Dendritic cell treated with granulocyte-macrophage colony-stimulating factor and Interleukin-4, amounts not matched to agents 40 ng/mL and 50 ng/mL, for 4 days (primary cell): Measurements from ENCODE around the gene BAZ2A.

Source experiments
- H3K27ac Mint-ChIP-seq: one replicate; pipeline ENCODE4 v1.8.0; 2022; ENCODE audit warnings: mild to moderate bottlenecking, mixed read lengths
- H3K27me3 Mint-ChIP-seq: one replicate; pipeline ENCODE4 v1.8.0; 2022; ENCODE audit warnings: mild to moderate bottlenecking, mixed read lengths
- H3K36me3 Mint-ChIP-seq: one replicate; pipeline ENCODE4 v1.8.0; 2022; ENCODE audit warnings: low read depth, mixed read lengths
- H3K4me1 Mint-ChIP-seq: one replicate; pipeline ENCODE4 v1.8.0; 2022; ENCODE audit warnings: low read depth, mixed read lengths
- H3K4me3 Mint-ChIP-seq: one replicate; pipeline ENCODE4 v1.8.0; 2022; ENCODE audit warnings: mild to moderate bottlenecking, moderate library complexity, mixed read lengths
- H3K9me3 Mint-ChIP-seq: one replicate; pipeline ENCODE4 v1.8.0; 2022; ENCODE audit warnings: mixed read lengths
- intact Hi-C: fragments of 100-400 bp; cut with micrococcal nuclease; formaldehyde crosslinking; loops from one replicate; pipeline ENCODE4 v1.15.0; 2022

Gene BAZ2A

GRCh38 chr12:56632701-56633467 is 2.8 kb upstream of the BAZ2A start:
- no peaks in the 10 kb centered on the region for H3K9me3 Mint-ChIP-seq
- peaks cover 82% of the 10 kb centered on the region for H3K4me1 Mint-ChIP-seq
- intact Hi-C loops, result loop anchor here (10.0 kb wide), 1 partner anchor 452 kb away; the partner anchor contains the start of gene NAB2
- peaks cover 60% of the 10 kb centered on the region for H3K36me3 Mint-ChIP-seq
- H3K27ac Mint-ChIP-seq, result peak overlapping the region; percentile 90
- H3K27me3 Mint-ChIP-seq, result no peaks in the 10 kb centered on the region
- peak overlapping the region; percentile 97 for H3K4me3 Mint-ChIP-seq

- Mint-ChIP-seq H3K4me3 (peak overlapping the region; percentile 97), H3K4me1 (peaks cover 81% of the 10 kb centered on the region), H3K27me3 (no peaks in the 10 kb centered on the region), H3K9me3 (no peaks in the 10 kb centered on the region), H3K27ac (peak overlapping the region; percentile 90), H3K36me3 (peaks cover 60% of the 10 kb centered on the region)
- intact Hi-C loops, result loop anchor here (10.0 kb wide), 1 partner anchor 453 kb away; the partner anchor contains the start of gene NAB2
Measured at GRCh38 chr12:56631790-56632700, 1.9 kb upstream of the BAZ2A start.

- Mint-ChIP-seq H3K9me3 (no peaks in the 10 kb centered on the region), H3K36me3 (peaks cover 67% of the 10 kb centered on the region), H3K27me3 (no peaks in the 10 kb centered on the region), H3K27ac (peak overlapping the region; percentile 90), H3K4me1 (peaks cover 63% of the 10 kb centered on the region), H3K4me3 (peak overlapping the region; percentile 86)
- intact Hi-C loops, result loop anchor here (10.0 kb wide), 1 partner anchor 455 kb away; the partner anchor contains the start of gene NAB2
Measured at GRCh38 chr12:56629459-56630179, 507 bp downstream of the BAZ2A start.

- Mint-ChIP-seq H3K4me1 (peaks cover 63% of the 10 kb centered on the region), H3K27me3 (no peaks in the 10 kb centered on the region), H3K36me3 (peaks cover 67% of the 10 kb centered on the region), H3K9me3 (no peaks in the 10 kb centered on the region), H3K4me3 (peak overlapping the region; percentile 86), H3K27ac (peak overlapping the region; percentile 90)
- intact Hi-C loops, result no loop called here
Measured at GRCh38 chr12:56628671-56629458, 1.3 kb downstream of the BAZ2A start.

- H3K9me3 Mint-ChIP-seq, result no peaks in the 10 kb centered on the region
- H3K27ac Mint-ChIP-seq, result no peak overlapping the region
- intact Hi-C loops, result no loop called here
- H3K36me3 Mint-ChIP-seq, result peaks cover 84% of the 10 kb centered on the region
- no peaks in the 10 kb centered on the region for H3K27me3 Mint-ChIP-seq
- peaks cover 48% of the 10 kb centered on the region for H3K4me1 Mint-ChIP-seq
- H3K4me3 Mint-ChIP-seq, result no peak overlapping the region
Measured at GRCh38 chr12:56626701-56627100, 3.4 kb downstream of the BAZ2A start.

- H3K4me3 Mint-ChIP-seq, result no peak overlapping the region
- no peak overlapping the region for H3K27ac Mint-ChIP-seq
- intact Hi-C loops, result no loop called here
- H3K9me3 Mint-ChIP-seq, result no peaks in the 10 kb centered on the region
- peaks cover 19% of the 10 kb centered on the region for H3K4me1 Mint-ChIP-seq
- H3K27me3 Mint-ChIP-seq, result no peaks in the 10 kb centered on the region
- H3K36me3 Mint-ChIP-seq, result peaks cover 90% of the 10 kb centered on the region
Measured at GRCh38 chr12:56622535-56622934, 7.6 kb downstream of the BAZ2A start.

- Mint-ChIP-seq H3K4me1 (no peaks in the 10 kb centered on the region), H3K27me3 (no peaks in the 10 kb centered on the region), H3K27ac (no peak overlapping the region), H3K36me3 (peaks cover 93% of the 10 kb centered on the region), H3K4me3 (no peak overlapping the region), H3K9me3 (no peaks in the 10 kb centered on the region)
- intact Hi-C loops, result no loop called here
Measured at GRCh38 chr12:56616925-56617324, 13.2 kb downstream of the BAZ2A start.

GRCh38 chr12:56616244-56616643 is 13.9 kb downstream of the BAZ2A start:
- H3K4me3 Mint-ChIP-seq, result no peak overlapping the region
- peaks cover 98% of the 10 kb centered on the region for H3K36me3 Mint-ChIP-seq
- no peak overlapping the region for H3K27ac Mint-ChIP-seq
- intact Hi-C loops, result no loop called here
- H3K4me1 Mint-ChIP-seq, result no peaks in the 10 kb centered on the region
- no peaks in the 10 kb centered on the region for H3K27me3 Mint-ChIP-seq
- no peaks in the 10 kb centered on the region for H3K9me3 Mint-ChIP-seq

- Mint-ChIP-seq H3K36me3 (peaks cover 98% of the 10 kb centered on the region), H3K9me3 (no peaks in the 10 kb centered on the region), H3K4me1 (no peaks in the 10 kb centered on the region), H3K4me3 (no peak overlapping the region), H3K27ac (no peak overlapping the region), H3K27me3 (no peaks in the 10 kb centered on the region)
- intact Hi-C loops, result no loop called here
Measured at GRCh38 chr12:56614627-56615026, 15.5 kb downstream of the BAZ2A start.

GRCh38 chr12:56604355-56604754 is 25.8 kb downstream of the BAZ2A start:
- Mint-ChIP-seq H3K4me1 (no peaks in the 10 kb centered on the region), H3K36me3 (peaks cover 100% of the 10 kb centered on the region), H3K9me3 (no peaks in the 10 kb centered on the region), H3K27me3 (no peaks in the 10 kb centered on the region), H3K4me3 (no peak overlapping the region), H3K27ac (no peak overlapping the region)
- intact Hi-C loops, result no loop called here

GRCh38 chr12:56602239-56602638 is 27.9 kb downstream of the BAZ2A start:
- Mint-ChIP-seq H3K4me1 (no peaks in the 10 kb centered on the region), H3K27me3 (no peaks in the 10 kb centered on the region), H3K27ac (no peak overlapping the region), H3K9me3 (no peaks in the 10 kb centered on the region), H3K36me3 (peaks cover 100% of the 10 kb centered on the region), H3K4me3 (no peak overlapping the region)
- intact Hi-C loops, result no loop called here

GRCh38 chr12:56601503-56601902 is 28.6 kb downstream of the BAZ2A start:
- Mint-ChIP-seq H3K4me1 (no peaks in the 10 kb centered on the region), H3K27ac (no peak overlapping the region), H3K4me3 (no peak overlapping the region), H3K9me3 (no peaks in the 10 kb centered on the region), H3K27me3 (no peaks in the 10 kb centered on the region), H3K36me3 (peaks cover 100% of the 10 kb centered on the region)
- intact Hi-C loops, result no loop called here

- intact Hi-C loops, result no loop called here
- no peaks in the 10 kb centered on the region for H3K4me1 Mint-ChIP-seq
- no peaks in the 10 kb centered on the region for H3K27me3 Mint-ChIP-seq
- H3K27ac Mint-ChIP-seq, result no peak overlapping the region
- H3K36me3 Mint-ChIP-seq, result peaks cover 100% of the 10 kb centered on the region
- H3K4me3 Mint-ChIP-seq, result no peak overlapping the region
- H3K9me3 Mint-ChIP-seq, result no peaks in the 10 kb centered on the region
Measured at GRCh38 chr12:56600753-56601152, 29.4 kb downstream of the BAZ2A start.
